AG09309 (cell line): Measurements from ENCODE around the gene ZNF326.
"Not testable (repeated sequence)": the region's sequence is repeated elsewhere in the genome, so short reads cannot be mapped to it uniquely, and the experiment has no call there.

ENCODE experiments used
- DNase-seq: peaks from one replicate; pipeline ENCODE4 v3.0.0-alpha.2; 2010; ENCODE audit warnings: low read depth
- H3K4me3 ChIP-seq: 2 replicates; pipeline ENCODE4 v1.5.1; 2011; ENCODE audit warnings: mild to moderate bottlenecking, low read depth, low read length, moderate library complexity; ENCODE audit not compliant: control insufficient read depth
- CTCF ChIP-seq: IDR thresholded peaks from 2 replicates; pipeline ENCODE4 v1.5.1; 2011; ENCODE audit warnings: mild to moderate bottlenecking, low read depth, low read length, inconsistent platforms; ENCODE audit not compliant: insufficient read depth, control insufficient read depth; ENCODE audit errors: missing control alignments

Gene ZNF326

GRCh38 chr1:90045853-90046563 lies 51.1 kb downstream of the ZNF326 start:
- peak; percentile 71 for TF ChIP-seq CTCF
- no peak for DNase-seq

GRCh38 chr1:90046635-90047034 lies 51.7 kb downstream of the ZNF326 start:
- no peak overlapping the region for H3K4me3 ChIP-seq
- TF ChIP-seq CTCF: no peak
- no peak for DNase-seq

More at GRCh38 chr1:90045853-90046563, 51.1 kb downstream of the ZNF326 start:
- H3K4me3 ChIP-seq: no peak overlapping the region

GRCh38 chr1:90048043-90048442 lies 53.1 kb downstream of the ZNF326 start:
- DNase-seq: no peak
- TF ChIP-seq CTCF: no peak
- no peak overlapping the region for H3K4me3 ChIP-seq

GRCh38 chr1:90062700-90063643 lies 68.1 kb downstream of the ZNF326 start:
- H3K4me3 ChIP-seq: not testable (repeated sequence)

GRCh38 chr1:90064109-90064508 lies 69.2 kb downstream of the ZNF326 start:
- not testable (repeated sequence) for DNase-seq

More at GRCh38 chr1:90062700-90063643, 68.1 kb downstream of the ZNF326 start:
- DNase-seq: not testable (repeated sequence)

GRCh38 chr1:90067194-90067931 lies 72.5 kb downstream of the ZNF326 start:
- no peak for TF ChIP-seq CTCF
- DNase-seq: no peak
- H3K4me3 ChIP-seq: no peak overlapping the region

More at GRCh38 chr1:90064109-90064508, 69.2 kb downstream of the ZNF326 start:
- H3K4me3 ChIP-seq: not testable (repeated sequence)

GRCh38 chr1:90068611-90069280 lies 73.8 kb downstream of the ZNF326 start:
- no peak for TF ChIP-seq CTCF
- H3K4me3 ChIP-seq: no peak overlapping the region
- DNase-seq: no peak
